G401 (cell line): Measurements from ENCODE around the gene MAPK9. TPM values are rescaled to one million over a fixed set of nuclear protein-coding genes. Genes with fewer than 3 reads are reported as not detected.
"Not testable (repeated sequence)": the region's sequence is repeated elsewhere in the genome, so short reads cannot be mapped to it uniquely, and the experiment has no call there.

ENCODE experiments used
- DNase-seq: peaks from one replicate; pipeline ENCODE4 v3.0.0-alpha.2; 2015; ENCODE audit warnings: low spot score
- in situ Hi-C: cut with HindIII; loops from 2 replicates; pipeline ENCODE4 v1.10.0; 2016; ENCODE audit warnings: low sequenced_read_pairs, mixed read lengths
- total RNA-seq: library from RNA; depleted of rRNA; stranded (reverse); fragments of >200 nt; shearing (Covaris generic); gene quantifications from 2 replicates; pipeline ENCODE4 v1.2.3, GENCODE V29; 2014

MAPK9 gene
- total RNA-seq, 1 experiment from 2014 or later = 83.2 TPM

GRCh38 chr5:180299526-180299925 lies 7.6 kb upstream of the MAPK9 start:
- no peak for DNase-seq
- in situ Hi-C loops = no loop called here

DNA sequence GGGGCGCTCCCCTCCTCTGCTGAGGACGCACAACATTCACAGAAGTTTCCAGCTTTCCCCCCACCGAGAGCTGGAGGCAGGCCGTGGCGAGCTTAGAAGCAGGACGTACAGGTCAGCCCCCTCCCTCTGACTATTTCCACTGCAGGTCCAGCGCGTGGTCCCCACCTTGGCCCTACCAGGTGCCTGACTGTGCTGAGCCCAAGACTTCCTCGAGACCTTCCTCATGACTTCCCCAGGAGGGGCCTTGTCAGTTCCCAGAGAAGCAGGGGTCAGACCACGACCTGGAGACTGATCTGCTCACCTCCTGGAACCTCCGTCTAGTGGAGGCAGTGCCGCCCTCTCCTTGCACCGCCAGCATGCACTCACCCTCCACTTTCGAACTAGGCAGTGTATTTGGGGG lies 7.1 kb upstream of the MAPK9 start:
- in situ Hi-C loops, DNase-seq: not testable (repeated sequence)

DNA sequence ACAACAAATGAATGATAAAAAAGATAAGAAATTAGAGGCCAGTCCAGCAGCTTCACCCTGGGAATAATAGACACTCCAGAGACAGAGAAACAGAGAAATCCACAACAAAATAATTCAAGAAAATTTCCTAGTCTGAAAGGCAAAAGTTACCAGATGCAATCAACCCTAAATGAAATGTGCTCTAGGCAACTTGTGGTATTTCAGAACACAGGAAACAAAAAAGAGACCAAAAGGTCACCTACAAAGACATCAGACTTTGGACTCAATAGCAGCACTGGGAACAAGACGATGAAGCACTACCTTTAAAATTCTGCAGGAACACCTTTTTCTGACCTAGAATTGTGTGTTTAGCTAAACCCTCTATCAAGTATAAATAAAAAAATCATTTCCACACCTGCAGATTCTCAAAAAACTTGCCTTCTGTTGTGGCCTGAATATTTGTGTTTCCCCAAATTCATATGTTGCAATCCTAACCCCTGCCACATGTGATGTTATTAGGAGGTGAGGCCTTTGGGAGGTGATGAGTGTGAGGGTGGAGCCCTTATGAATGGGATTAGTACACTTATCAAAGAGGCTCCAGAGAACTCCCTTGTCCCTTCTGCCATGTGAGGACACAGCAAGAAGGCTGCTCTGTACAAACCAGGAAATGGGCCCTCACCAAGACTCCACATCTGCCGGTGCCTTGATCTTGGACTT lies 5.9 kb upstream of the MAPK9 start:
- no peak for DNase-seq
- in situ Hi-C loops = no loop called here

DNA sequence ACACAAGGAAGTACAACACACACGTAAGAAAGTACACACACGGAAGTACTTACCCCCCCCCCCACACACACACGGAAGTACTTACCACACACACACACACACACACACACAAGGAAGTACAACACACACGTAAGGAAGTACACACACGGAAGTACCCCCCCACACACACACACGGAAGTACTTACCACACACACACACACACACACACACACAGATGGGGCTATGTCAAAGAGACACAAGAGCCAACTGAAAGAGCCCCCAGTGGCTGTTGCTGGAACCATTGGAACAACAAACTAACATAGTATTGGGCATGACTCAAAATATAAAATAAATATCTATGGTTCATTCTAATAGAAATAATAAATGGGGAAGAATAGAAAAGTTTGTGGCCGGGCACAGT lies 4.9 kb upstream of the MAPK9 start:
- DNase-seq = no peak
- in situ Hi-C loops = no loop called here

GRCh38 chr5:180294913-180295555 lies 3.2 kb upstream of the MAPK9 start:
- DNase-seq = no peak
- in situ Hi-C loops = no loop called here

DNA sequence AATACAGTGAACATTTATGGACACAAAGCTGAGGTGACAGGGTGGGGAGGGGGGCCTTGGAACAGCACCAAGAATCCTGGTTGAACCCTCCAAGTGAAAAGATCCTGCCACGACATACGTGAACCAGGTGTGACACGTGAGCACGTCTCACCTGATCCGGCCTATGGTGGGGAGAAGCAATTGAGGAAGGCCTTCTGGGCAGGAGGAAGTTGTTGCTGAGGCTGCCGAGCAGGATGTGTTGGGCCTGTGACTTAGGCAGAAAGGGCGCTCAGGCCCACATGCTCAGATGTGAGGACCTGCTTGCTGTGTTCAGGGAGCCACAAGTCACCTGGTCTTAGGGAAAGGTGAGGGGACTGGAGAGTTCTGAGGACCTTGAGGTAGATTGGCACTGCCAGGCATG lies 2.5 kb upstream of the MAPK9 start:
- no peak for DNase-seq
- in situ Hi-C loops = no loop called here

DNA sequence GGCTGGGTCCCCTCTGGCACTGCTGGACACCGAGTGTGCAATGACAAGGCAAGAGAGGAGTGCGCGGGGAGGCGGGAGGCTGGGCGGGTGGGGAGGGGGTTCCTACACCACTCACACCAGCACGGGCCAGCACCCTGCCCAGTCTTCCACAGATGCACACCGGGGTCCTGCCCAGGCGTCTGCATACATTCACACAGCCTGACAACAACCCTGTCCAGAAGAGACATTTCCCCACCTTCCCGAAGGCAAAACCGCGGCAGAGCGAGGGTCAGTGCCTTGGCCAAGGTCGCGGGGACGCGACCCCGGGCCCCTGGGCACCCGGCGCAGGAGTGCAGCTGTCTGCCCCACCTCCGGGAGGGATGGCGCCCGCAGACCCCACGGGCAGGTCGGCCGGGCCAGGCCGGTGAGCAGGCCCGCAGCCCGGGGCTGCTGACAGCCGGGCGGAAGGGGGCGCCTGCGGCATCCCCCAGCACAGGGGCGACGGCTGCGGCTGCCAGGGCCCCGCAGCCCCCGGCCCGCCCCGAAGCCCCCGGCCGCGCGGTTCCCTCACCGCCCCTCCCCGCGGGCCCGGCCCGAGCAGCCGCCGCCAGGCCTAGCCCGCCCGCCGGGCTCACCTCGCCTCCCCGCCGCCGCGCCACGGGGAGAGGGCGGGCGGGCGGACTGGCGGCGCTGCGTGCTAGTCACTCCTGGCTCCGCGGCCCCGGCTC lies 496 bp downstream of the MAPK9 start:
- in situ Hi-C loops = no loop called here
- DNase-seq = no peak

DNA sequence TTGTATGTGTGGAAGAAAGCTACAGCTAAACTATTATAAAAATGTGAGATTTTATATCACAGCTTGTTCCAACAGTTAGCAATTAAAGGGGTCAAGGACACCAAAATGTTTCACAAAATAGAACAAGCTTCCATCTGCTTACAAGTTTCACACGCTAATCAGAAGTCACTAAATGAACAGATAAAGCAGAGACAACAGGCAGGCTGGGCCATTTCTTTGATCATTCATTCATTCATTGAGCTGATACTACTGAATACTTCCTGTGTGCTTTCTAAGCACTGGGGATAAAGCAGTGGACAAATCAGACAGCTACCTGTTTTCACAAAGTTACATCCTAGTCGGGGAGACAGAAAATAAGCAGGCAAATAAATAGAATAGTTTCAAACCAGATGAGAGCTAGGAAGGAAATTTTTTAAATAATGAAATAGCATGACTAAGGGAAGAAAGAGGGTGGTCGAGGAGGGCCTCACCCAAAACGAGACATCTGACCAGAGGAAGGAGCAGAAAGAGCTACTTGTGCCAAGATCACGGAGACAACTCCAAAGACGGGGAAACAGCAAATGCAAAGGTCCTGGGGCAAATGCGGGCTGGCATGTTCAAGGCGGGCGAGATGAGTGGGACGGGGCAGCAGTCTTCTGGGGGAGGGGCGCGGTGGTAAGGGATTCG lies 1.2 kb downstream of the MAPK9 start:
- in situ Hi-C loops = no loop called here
- no peak for DNase-seq

DNA sequence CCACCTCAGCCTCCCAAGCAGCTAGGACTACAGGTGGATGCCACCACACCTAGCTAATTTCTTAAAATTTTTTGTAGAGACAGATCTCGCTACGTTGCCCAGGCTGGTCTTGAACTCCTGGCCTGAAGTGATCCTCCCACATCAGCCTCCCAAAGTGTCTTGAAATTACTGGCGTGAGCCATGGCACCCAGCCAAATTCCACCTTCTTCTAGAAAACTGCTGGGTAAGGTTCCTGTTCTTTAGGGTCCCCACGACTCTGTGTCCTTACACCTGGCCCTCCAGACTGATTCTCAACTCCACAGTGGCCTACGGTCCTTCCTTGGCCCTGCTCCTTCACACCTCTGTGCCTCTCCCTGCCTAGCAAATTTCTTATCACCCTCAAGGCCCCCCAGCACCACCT lies 1.9 kb downstream of the MAPK9 start:
- in situ Hi-C loops = no loop called here
- DNase-seq = no peak

DNA sequence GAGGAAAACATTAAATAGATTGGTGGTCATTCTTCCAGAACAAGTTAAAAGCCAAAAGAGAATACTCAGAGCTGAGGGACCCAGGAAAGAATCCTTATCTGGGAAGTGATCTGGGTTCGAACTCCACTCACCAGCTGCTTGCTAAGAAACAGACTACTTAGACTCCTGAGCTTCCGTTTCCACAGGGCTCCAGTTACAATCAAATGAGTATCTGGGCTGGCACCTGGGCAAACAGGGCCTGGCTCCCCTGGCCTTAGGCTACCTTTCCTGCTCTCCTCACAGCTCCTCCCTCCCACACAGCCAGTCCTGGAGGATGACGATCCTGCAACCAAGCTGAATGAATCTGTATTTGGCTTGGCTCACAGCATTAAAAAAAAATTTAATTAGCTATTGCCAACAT lies 2.5 kb downstream of the MAPK9 start:
- peak; percentile 30 for DNase-seq
- in situ Hi-C loops = no loop called here

DNA sequence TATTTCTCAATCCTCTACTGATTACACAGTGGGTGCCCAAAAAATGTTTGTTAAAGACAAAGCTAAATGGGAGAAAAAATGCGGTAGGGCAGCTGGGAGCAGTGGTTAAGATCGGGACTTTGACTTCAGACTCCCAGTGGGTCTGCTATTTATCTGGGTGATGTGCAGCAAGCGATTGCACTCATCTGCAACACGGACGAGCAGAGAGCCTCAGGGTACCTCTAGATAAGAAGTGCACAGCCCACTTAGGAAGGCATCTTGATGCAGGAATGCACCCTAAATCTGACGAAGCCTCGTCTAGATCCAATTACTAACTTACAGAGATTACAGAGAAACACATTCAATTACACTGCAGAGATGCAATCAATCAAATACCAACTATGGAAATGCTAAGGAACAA lies 4.0 kb downstream of the MAPK9 start:
- no peak for DNase-seq
- in situ Hi-C loops = no loop called here

- in situ Hi-C loops = no loop called here
- DNase-seq = no peak
Measured at GRCh38 chr5:180287404-180287803, 4.5 kb downstream of the MAPK9 start.

DNA sequence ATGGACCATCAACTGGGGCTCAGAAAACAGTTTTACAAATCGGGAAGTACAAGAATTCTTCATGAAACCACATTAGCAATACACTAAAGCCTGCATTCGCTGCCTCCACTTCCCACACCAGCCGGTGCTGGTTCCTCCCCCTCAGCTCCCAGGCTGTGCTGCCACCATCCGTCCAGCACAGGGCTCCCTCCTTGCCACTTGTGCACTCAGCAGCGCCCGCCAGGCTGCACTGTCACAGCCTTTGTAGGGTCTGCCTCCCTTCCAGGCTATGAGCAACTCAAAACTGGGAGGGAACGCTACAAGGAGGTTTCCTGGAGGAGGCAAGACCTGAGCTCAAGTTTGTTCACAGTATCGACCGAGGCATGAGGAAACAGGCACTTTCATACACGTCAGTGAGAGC lies 7.7 kb downstream of the MAPK9 start:
- peak; percentile 79 for DNase-seq
- in situ Hi-C loops = no loop called here

GRCh38 chr5:180283026-180283615 lies 8.8 kb downstream of the MAPK9 start:
- peak; percentile 45 for DNase-seq
- in situ Hi-C loops = no loop called here

DNA sequence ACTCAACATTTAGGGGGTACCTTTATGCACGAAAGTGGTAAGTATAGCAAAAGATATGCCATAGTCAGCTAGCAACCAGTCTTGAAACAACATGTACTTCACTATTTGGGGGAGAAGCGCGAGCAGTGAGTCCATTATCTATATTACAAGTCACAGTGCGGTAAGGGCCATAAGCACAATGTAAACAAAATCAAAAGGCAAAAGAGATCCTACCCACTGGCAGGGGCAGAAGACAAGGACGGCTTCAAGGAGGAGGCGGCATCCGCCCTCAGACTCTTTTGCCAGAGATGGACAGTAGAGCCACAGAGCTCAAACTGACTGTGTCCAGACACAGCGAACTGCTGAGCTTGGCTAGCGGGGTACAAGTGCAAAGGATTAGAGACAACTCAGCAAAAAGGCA lies 9.6 kb downstream of the MAPK9 start:
- in situ Hi-C loops = no loop called here
- no peak for DNase-seq

GRCh38 chr5:180281706-180282105 lies 10.2 kb downstream of the MAPK9 start:
- peak; percentile 37 for DNase-seq
- in situ Hi-C loops = no loop called here

GRCh38 chr5:180274695-180275094 lies 17.2 kb downstream of the MAPK9 start:
- DNase-seq = no peak
- in situ Hi-C loops = no loop called here

- no peak for DNase-seq
- in situ Hi-C loops = no loop called here
Measured at GRCh38 chr5:180271221-180271620, 20.7 kb downstream of the MAPK9 start.

DNA sequence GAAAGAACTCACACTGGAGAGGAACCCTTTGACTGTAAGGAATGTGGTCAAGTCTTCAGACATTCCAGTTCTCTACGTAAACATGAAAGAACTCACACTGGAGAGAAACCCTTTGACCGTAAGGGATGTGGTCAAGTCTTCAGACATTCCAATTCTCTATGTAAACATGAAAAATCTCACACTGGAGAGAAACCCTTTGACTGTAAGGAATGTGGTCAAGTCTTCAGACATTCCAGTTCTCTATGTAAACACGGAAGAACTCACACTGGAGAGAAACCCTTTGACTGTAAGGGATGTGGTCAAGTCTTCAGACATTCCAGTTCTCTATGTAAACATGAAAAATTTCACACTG lies 32.6 kb downstream of the MAPK9 start:
- in situ Hi-C loops = no loop called here

More for the DNA sequence above, 32.6 kb downstream of the MAPK9 start:
- no peak for DNase-seq
